Left lung (tissue), 10 donors: Measurements from ENCODE around the gene NOS2. TPM values are rescaled to one million over a fixed set of nuclear protein-coding genes. Genes with fewer than 3 reads are reported as not detected.
"Not testable (repeated sequence)": the region's sequence is repeated elsewhere in the genome, so short reads cannot be mapped to it uniquely, and the experiment has no call there.

Experiments
- ATAC-seq: fragments of 200-7000 bp; cut with Tn5 transposase; one replicate; pipeline ENCODE4 v1.9.1; 2020; ENCODE audit warnings: moderate library complexity
- DNase-seq, 4 donors: peaks; one replicate each; pipeline ENCODE4 v3.0.0-alpha.2; 2013 to 2020
- H3K27ac ChIP-seq, 2 donors: fragments of 200-600 bp; sonication (generic) in 1 of 2; one replicate each; pipeline versions ENCODE4 v1.5.0 to v1.8.0; 2020 to 2021
- H3K27me3 ChIP-seq, 2 donors: fragments of 200-600 bp; sonication (generic) in 1 of 2; one replicate each; pipeline versions ENCODE4 v1.5.0 to v1.8.0; 2020 to 2021
- H3K36me3 ChIP-seq, 2 donors: fragments of 200-600 bp; sonication (generic) in 1 of 2; one replicate each; pipeline versions ENCODE4 v1.5.0 to v1.8.0; 2020 to 2021
- H3K4me1 ChIP-seq, 2 donors: fragments of 200-600 bp; one replicate each; pipeline ENCODE4 v1.8.0; 2021
- H3K4me3 ChIP-seq, 2 donors: fragments of 200-600 bp; sonication (generic) in 1 of 2; one replicate each; pipeline versions ENCODE4 v1.5.0 to v1.8.0; 2020 to 2021; ENCODE audit warnings: mild to moderate bottlenecking in 1 of 2
- H3K9me3 ChIP-seq, 2 donors: fragments of 200-600 bp; sonication (generic) in 1 of 2; one replicate each; pipeline versions ENCODE4 v1.5.0 to v1.8.0; 2020 to 2021
- CTCF ChIP-seq, 2 donors: fragments of 200-600 bp; sonication (generic) in 1 of 2; IDR thresholded peaks; one replicate each; pipeline versions ENCODE4 v1.5.0 to v1.8.0; 2021; ENCODE audit warnings: antibody characterized with exemption in 2 of 2
- intact Hi-C, 2 donors: fragments of 100-400 bp; cut with DNase I; formaldehyde crosslinking; loops; one replicate each; pipeline versions ENCODE4 v1.11.2 to v1.14.2; 2022
- polyA plus RNA-seq, 6 donors: library from polyadenylated mRNA; unstranded; fragments of 120-200 nt; gene quantifications; one replicate each; pipeline ENCODE4 v1.2.1, GENCODE V29; 2013; ENCODE audit not compliant: insufficient read length in 6 of 6
- total RNA-seq, 2 donors: library from RNA; stranded (reverse); fragmentation: NEBNext Ultra II Directional; extraction: Animal tissue kit (Norgen Biotek cat#: 25700); gene quantifications; one replicate each; pipeline ENCODE4 v1.2.1, GENCODE V29; 2021
- donor health status: DM: no; HTN: yes; CAD: no.
- donor health status: DM: no; HTN: no; CAD: no.

NOS2 gene
- total and polyA plus RNA-seq, 8 donors = 0.34 to 2.3 (median 1.7) TPM

- Histone ChIP-seq H3K9me3 (no peaks in the 10 kb centered on the region), H3K36me3 (no peaks in the 10 kb centered on the region), H3K27ac (no peak overlapping the region), H3K27me3 (no peaks in the 10 kb centered on the region), H3K4me1 (peaks cover 0 to 4% of the 10 kb centered on the region in 2 donors), H3K4me3 (no peak overlapping the region)
- intact Hi-C loops = loop anchor here (5.0 to 10.0 kb wide), 2 partner anchors 102 to 105 kb away; no protein-coding TSS in a partner anchor
- DNase-seq (no peak), ATAC-seq (no peak)
- no peak for TF ChIP-seq CTCF (IDR thresholded peaks at IDR 0.05)
Measured at GRCh38 chr17:27759528-27759927, 40.8 kb downstream of the NOS2 start.

GRCh38 chr17:27756467-27757371 is 43.6 kb downstream of the NOS2 start:
- peak; percentile 89 to 93 for TF ChIP-seq CTCF (IDR thresholded peaks at IDR 0.05)
- Histone ChIP-seq H3K9me3 (no peaks in the 10 kb centered on the region), H3K4me1 (peaks cover 0 to 4% of the 10 kb centered on the region in 2 donors), H3K4me3 (no peak overlapping the region), H3K36me3 (no peaks in the 10 kb centered on the region), H3K27ac (no peak overlapping the region), H3K27me3 (no peaks in the 10 kb centered on the region)
- peak; percentile 70 for ATAC-seq
- intact Hi-C loops = loop anchor here (5.0 to 10.0 kb wide), 2 partner anchors 99 to 102 kb away; no protein-coding TSS in a partner anchor
- peak in 1 of 4 donors; percentile 44 for DNase-seq

GRCh38 chr17:27755706-27756466 is 44.4 kb downstream of the NOS2 start:
- intact Hi-C loops = loop anchor here (5.0 to 10.0 kb wide), 2 partner anchors 99 to 101 kb away; no protein-coding TSS in a partner anchor
- Histone ChIP-seq H3K4me3 (no peak overlapping the region), H3K4me1 (peaks cover 0 to 4% of the 10 kb centered on the region in 2 donors), H3K9me3 (no peaks in the 10 kb centered on the region), H3K36me3 (no peaks in the 10 kb centered on the region), H3K27ac (no peak overlapping the region), H3K27me3 (no peaks in the 10 kb centered on the region)
- no peak for DNase-seq
- ATAC-seq = no peak
- no peak for TF ChIP-seq CTCF (IDR thresholded peaks at IDR 0.05)

- Histone ChIP-seq H3K27ac (no peak overlapping the region), H3K4me3 (no peak overlapping the region), H3K9me3 (no peaks in the 10 kb centered on the region), H3K36me3 (no peaks in the 10 kb centered on the region), H3K4me1 (no peaks in the 10 kb centered on the region), H3K27me3 (no peaks in the 10 kb centered on the region)
- DNase-seq (no peak), ATAC-seq (no peak)
- TF ChIP-seq CTCF (IDR thresholded peaks at IDR 0.05) = no peak
- intact Hi-C loops = loop anchor here in 1 of 2 donors (10.0 kb wide), 1 partner anchor 100 kb away; no protein-coding TSS in a partner anchor
Measured at GRCh38 chr17:27754549-27754948, 45.8 kb downstream of the NOS2 start.

GRCh38 chr17:27753726-27754125 is 46.6 kb downstream of the NOS2 start:
- H3K9me3 ChIP-seq, H3K36me3 ChIP-seq, ATAC-seq, H3K27me3 ChIP-seq, H3K4me1 ChIP-seq, H3K4me3 ChIP-seq, H3K27ac ChIP-seq, DNase-seq: not testable (repeated sequence)
- intact Hi-C loops = loop anchor here in 1 of 2 donors (10.0 kb wide), 1 partner anchor 99 kb away; no protein-coding TSS in a partner anchor

- intact Hi-C loops = loop anchor here in 1 of 2 donors (10.0 kb wide), 1 partner anchor 98 kb away; no protein-coding TSS in a partner anchor
- H3K27ac ChIP-seq, H3K4me3 ChIP-seq, H3K36me3 ChIP-seq, H3K9me3 ChIP-seq, H3K4me1 ChIP-seq, H3K27me3 ChIP-seq: not testable (repeated sequence)
- ATAC-seq (peak; percentile 43), DNase-seq (peak in 1 of 4 donors; percentile 13)
Measured at GRCh38 chr17:27752831-27753619, 47.3 kb downstream of the NOS2 start.
